GM21528 (cell line): ENCODE results near the gene BCR.
"Not testable (repeated sequence)": the region's sequence is repeated elsewhere in the genome, so short reads cannot be mapped to it uniquely, and the experiment has no call there.

Experiments used
- ATAC-seq: cut with Tn5 transposase; IDR thresholded peaks from one replicate; pipeline ENCODE4 v1.9.1; 2021; ENCODE audit warnings: mild to moderate bottlenecking, moderate library complexity; ENCODE audit not compliant: unreplicated experiment, low FRiP score

The BCR gene

GRCh38 chr22:23353696-23354095, 173.4 kb downstream of the BCR start:
- no peak for ATAC-seq

DNA sequence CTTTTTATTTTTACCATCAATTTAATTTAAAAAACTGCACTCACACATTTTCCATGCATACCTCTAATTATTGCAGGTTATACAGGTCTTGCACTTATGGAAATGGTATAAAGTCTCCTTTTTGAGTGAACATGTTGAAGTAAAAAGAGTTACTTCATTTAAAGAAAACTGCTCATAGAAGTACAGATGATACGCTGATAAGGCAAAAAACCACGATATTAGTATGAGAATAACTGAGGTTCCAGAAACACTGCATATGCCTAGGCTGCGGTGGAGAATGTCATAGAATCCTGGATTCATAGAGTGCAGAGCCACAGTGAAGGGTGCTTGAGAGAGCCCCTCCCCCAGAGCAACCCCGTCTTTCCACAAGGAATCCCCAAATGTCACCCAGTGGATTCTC, 175.8 kb downstream of the BCR start:
- no peak for ATAC-seq

GRCh38 chr22:23357053-23357452, 176.7 kb downstream of the BCR start:
- no peak for ATAC-seq

DNA sequence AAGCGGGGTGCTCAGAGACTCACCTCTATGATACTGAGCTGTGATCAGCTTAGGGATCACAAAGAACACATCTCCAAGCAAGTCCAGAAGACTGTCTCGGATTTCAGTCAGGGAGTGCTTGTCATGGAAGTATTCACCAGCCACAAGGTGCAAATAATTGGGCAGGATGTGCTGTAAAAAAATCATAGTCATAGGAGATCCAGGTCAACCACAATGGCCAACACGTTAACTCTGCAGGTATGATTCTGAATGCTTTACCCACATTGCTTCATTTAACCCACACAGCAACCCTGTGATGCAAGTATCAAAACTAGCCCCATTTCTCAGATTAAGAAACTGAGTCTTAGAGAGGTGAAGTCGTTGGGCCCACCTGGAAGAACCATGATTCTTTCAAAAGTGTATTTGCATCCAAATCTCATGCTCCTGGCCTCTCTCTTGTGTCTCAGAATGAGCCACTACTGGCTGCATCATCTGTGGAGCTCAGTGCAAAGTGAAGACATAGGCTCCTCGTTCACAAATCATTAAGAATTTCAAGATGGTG, 179.3 kb downstream of the BCR start:
- ATAC-seq, result no peak

- ATAC-seq, result no peak
These were observed 181.4 kb downstream of the BCR start for GRCh38 chr22:23361676-23362075.

DNA sequence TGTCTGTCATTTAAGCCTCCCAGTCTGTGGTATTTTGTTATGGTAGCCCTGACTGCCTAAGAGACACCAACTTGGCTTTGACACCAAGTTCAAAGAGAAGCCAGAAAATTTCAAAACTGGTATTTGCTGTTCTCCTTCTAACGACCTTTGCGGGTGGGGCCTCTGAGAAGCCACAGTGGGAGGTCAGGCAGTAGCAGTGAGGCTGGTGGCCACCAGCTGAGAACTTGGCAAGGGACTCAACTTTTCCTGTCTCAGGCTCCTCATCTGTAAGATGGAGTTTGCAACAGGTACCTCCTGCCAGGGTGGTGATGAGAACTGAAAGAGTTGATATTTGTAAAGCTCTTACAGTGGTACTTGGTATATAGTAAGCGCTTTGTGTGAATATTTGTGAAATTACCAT, 183.4 kb downstream of the BCR start:
- no peak for ATAC-seq

DNA sequence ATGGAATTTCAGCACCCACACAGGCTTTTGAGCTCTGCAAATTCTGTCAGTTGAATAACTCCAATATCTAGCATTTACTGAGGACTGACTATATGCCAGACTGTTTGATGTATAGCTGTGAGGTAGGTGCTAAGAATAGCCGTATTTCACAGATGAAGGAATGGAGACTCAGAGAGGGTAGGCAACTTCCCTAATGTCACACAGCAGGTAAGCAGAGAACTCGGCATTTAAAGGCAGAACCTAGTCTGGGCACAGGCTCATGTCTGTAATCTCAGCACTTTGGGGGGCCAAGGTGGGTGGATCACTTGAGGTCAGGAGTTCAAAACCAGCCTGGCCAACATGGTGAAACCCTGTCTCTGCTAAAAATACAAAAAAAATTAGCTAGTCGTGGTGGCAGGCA, 184.1 kb downstream of the BCR start:
- ATAC-seq, result no peak

DNA sequence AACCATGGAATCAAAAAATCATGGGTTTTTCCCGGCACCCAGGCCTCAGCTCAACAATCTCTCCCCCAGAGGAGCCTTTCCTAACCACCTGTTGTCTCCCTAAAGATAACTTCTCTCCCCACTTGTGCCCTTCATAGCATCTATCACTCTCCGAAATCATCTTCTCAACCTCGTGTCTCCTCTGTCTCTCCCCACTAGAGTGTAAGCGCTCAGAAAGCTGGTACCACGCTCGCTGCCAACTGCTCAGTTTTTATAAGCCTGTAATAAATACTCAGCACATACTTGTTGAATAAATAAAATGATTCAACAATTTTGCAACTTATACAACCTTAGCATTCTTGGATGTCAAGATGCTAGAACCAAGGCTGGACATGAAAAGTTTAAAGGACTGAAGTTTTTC, 185.2 kb downstream of the BCR start:
- no peak for ATAC-seq

DNA sequence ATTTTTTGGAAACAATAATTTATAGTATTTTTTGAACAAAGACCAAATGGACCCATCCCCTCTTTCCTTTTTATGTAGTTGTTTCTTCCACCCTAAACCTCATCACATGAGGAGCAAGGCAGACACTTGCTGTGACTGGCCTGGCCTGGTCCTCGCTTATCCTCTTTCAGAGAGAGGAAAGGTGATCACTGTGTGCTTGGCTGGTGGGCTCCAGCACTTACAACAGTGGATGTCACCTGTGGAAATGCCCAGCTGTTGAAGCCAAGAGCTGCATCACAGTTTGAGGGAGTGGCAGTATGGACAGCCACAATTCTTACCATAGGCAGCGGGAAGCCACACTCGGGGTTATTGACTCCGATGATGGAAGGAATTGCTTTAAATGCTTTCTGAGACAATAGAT, 185.7 kb downstream of the BCR start:
- ATAC-seq, result no peak

DNA sequence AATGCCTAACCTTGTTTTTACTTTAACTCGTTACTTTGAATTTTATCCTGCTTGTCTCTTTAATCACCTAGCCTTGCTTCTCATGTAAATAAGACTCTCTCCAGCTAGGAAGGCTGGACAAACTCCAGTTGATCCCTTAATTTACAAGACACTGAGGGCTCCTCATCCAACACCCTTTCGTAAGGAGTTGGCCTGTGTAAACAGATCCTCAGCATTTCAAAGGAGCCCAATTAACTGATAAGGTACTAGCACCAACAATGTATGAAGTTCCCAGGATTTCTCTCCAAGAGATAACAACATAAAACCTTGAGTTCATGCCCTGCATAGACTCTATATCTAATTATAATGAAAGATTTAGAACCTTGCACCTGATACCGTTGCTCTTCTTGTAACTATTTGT, 186.9 kb downstream of the BCR start:
- ATAC-seq, result not testable (repeated sequence)
